HEK293 (cell line): ENCODE data around the gene MAN2B2.

ENCODE experiments used
- CTCF ChIA-PET: fragments of 350-600 bp; formaldehyde crosslinking; extraction: SDS; loops from one replicate; lab custom pipeline; 2021; ENCODE audit warnings: antibody characterized with exemption; lab: Yijun Ruan, JAX
- POLR2A ChIA-PET: fragments of 300-600 bp; formaldehyde crosslinking; extraction: SDS; loops from one replicate; lab custom pipeline; 2020; ENCODE audit warnings: antibody characterized with exemption, inconsistent platforms; lab: Yijun Ruan, JAX
- H3K27ac ChIP-seq: fragments of 200-500 bp; sonication (Bioruptor generic); 2 replicates; pipeline ENCODE4 v1.5.1; 2014; ENCODE audit warnings: low read depth, low read length, control low read depth, inconsistent platforms; ENCODE audit errors: extremely low read depth
- H3K36me3 ChIP-seq, 2 experiments: fragments of 200-500 bp in 1 of 2; sonication (Bioruptor generic) in 1 of 2; 1 replicate in 1 of 2; 2 replicates in 1 of 2; pipeline ENCODE4 v1.5.1; 2014 to 2017; ENCODE audit warnings: inconsistent platforms in 2 of 2, low read length in 2 of 2; ENCODE audit not compliant: control insufficient read depth in 2 of 2, insufficient read depth in 1 of 2
- H3K4me1 ChIP-seq: fragments of 200-500 bp; sonication (Bioruptor generic); 2 replicates; pipeline ENCODE4 v1.5.1; 2014; ENCODE audit warnings: mild to moderate bottlenecking, low read length, inconsistent platforms; ENCODE audit not compliant: control insufficient read depth, insufficient read depth
- H3K4me3 ChIP-seq: 2 replicates; pipeline ENCODE4 v1.5.1; 2011; ENCODE audit warnings: low read depth, mild to moderate bottlenecking, control low read depth, low read length, moderate library complexity
- H3K9me3 ChIP-seq: fragments of 200-500 bp; sonication (Bioruptor generic); 2 replicates; pipeline ENCODE4 v1.5.1; 2014; ENCODE audit warnings: low read depth, low read length, inconsistent platforms; ENCODE audit not compliant: control insufficient read depth, insufficient read depth
- EGR2 ChIP-seq: fragments of 450-650 bp; formaldehyde crosslinking; IDR thresholded peaks from 2 replicates; pipeline ENCODE4 v1.5.1; 2016; ENCODE audit warnings: low read depth, missing biosample characterization, missing genetic modification characterization
- GLI2 ChIP-seq: fragments of 450-650 bp; formaldehyde crosslinking; IDR thresholded peaks from 2 replicates; pipeline ENCODE4; 2017; ENCODE audit warnings: missing biosample characterization, missing genetic modification characterization, low read depth, borderline replicate concordance
- GLIS2 ChIP-seq: fragments of 450-650 bp; formaldehyde crosslinking; IDR thresholded peaks from 2 replicates; pipeline ENCODE4 v1.5.1; 2016; ENCODE audit warnings: missing biosample characterization, missing genetic modification characterization
- SP7 ChIP-seq: fragments of 450-650 bp; formaldehyde crosslinking; IDR thresholded peaks from 2 replicates; pipeline ENCODE4 v1.5.1; 2016; ENCODE audit warnings: missing biosample characterization, missing genetic modification characterization
- WT1 ChIP-seq: fragments of 450-650 bp; formaldehyde crosslinking; IDR thresholded peaks from 2 replicates; pipeline ENCODE4 v1.5.1; 2016; ENCODE audit warnings: missing biosample characterization, missing genetic modification characterization
- ZFHX2 ChIP-seq: fragments of 450-650 bp; formaldehyde crosslinking; conservative IDR thresholded peaks from 2 replicates; pipeline ENCODE4 v1.5.1; 2016; ENCODE audit warnings: missing biosample characterization, missing genetic modification characterization
- ZNF114 ChIP-seq: fragments of 450-650 bp; formaldehyde crosslinking; IDR thresholded peaks from 2 replicates; pipeline ENCODE4 v1.5.0; 2017; ENCODE audit warnings: missing biosample characterization, missing genetic modification characterization
- ZNF311 ChIP-seq: fragments of 450-650 bp; formaldehyde crosslinking; IDR thresholded peaks from 2 replicates; pipeline ENCODE4 v1.5.1; 2017; ENCODE audit warnings: missing biosample characterization, missing genetic modification characterization, borderline replicate concordance
- ZNF335 ChIP-seq: fragments of 450-650 bp; formaldehyde crosslinking; conservative IDR thresholded peaks from 2 replicates; pipeline ENCODE4 v1.5.1; 2016; ENCODE audit warnings: missing biosample characterization, missing genetic modification characterization
- ZNF423 ChIP-seq: fragments of 450-650 bp; formaldehyde crosslinking; IDR thresholded peaks from 2 replicates; pipeline ENCODE4 v1.5.1; 2016; ENCODE audit warnings: missing biosample characterization, missing genetic modification characterization
- ZNF510 ChIP-seq: fragments of 450-650 bp; formaldehyde crosslinking; IDR thresholded peaks from 2 replicates; pipeline ENCODE4 v1.5.1; 2018; ENCODE audit warnings: mild to moderate bottlenecking, missing genetic modification characterization, missing biosample characterization; ENCODE audit not compliant: insufficient replicate concordance
- ZNF544 ChIP-seq: fragments of 450-650 bp; formaldehyde crosslinking; IDR thresholded peaks from 2 replicates; pipeline ENCODE4 v1.5.0; 2017; ENCODE audit warnings: missing biosample characterization, missing genetic modification characterization
- ZNF677 ChIP-seq: fragments of 450-650 bp; IDR thresholded peaks from 2 replicates; pipeline ENCODE4 v1.5.0; 2018; ENCODE audit warnings: missing biosample characterization, mild to moderate bottlenecking, missing genetic modification characterization, moderate library complexity
- ZNF701 ChIP-seq: fragments of 450-650 bp; formaldehyde crosslinking; IDR thresholded peaks from 2 replicates; pipeline ENCODE4 v1.5.1; 2016; ENCODE audit warnings: missing biosample characterization, missing genetic modification characterization
- ZNF792 ChIP-seq: fragments of 450-650 bp; formaldehyde crosslinking; IDR thresholded peaks from 2 replicates; pipeline ENCODE4 v1.5.1; 2016; ENCODE audit warnings: missing biosample characterization, missing genetic modification characterization
- TF ChIP-seq, protein P1 (sequence below): fragments of 450-650 bp; formaldehyde crosslinking; IDR thresholded peaks from 2 replicates; pipeline ENCODE4 v1.5.1; 2016; ENCODE audit warnings: missing biosample characterization, missing genetic modification characterization
- TF ChIP-seq, protein P2 (sequence below): fragments of 450-650 bp; formaldehyde crosslinking; IDR thresholded peaks from 2 replicates; pipeline ENCODE4 v1.5.1; 2016; ENCODE audit warnings: missing biosample characterization, missing genetic modification characterization
- TF ChIP-seq, protein P3 (sequence below): fragments of 450-650 bp; formaldehyde crosslinking; IDR thresholded peaks from 2 replicates; pipeline ENCODE4 v1.5.1; 2017; ENCODE audit warnings: missing biosample characterization, missing genetic modification characterization

The MAN2B2 gene

DNA sequence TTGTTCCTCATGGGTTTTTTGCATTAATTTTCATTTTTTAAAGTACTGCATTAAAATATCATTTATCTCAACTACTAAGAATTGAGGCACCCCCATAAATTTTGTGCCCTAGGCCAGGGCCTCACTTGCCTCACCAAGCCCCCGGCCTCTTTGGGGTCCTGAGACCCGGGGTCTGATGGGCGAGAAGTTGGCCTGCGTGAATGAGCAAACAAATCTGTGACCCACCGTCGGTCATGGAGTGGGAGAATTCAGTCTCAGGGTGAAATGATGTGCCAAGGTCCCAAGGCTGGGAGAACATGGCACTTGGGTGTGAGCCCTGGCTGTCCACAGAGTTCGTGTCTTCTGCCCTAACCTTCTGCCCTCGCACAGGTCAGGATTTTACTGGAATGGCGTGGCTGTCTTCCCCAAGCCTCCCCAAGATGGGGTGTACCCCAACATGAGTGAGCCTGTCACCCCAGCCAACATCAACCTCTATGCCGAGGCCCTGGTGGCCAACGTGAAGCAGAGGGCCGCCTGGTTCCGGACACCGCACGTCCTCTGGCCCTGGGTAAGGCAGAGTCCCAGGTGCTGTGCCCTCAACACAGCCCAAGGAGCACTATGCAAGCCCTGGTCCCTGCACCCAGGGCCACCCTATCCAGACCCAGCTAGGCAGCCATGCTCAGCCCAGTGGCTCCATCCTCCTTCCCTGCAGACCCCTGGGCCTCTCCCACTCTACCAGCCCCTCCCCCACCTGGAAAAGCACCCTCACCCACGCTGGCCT, 18.0 kb downstream of the MAN2B2 start:
- H3K4me3 ChIP-seq, result no peak overlapping the region
- CTCF ChIA-PET, result no interaction called here
- no peaks in the 10 kb centered on the region for H3K4me1 ChIP-seq
- H3K9me3 ChIP-seq, result no peaks in the 10 kb centered on the region
- no peak overlapping the region for H3K27ac ChIP-seq
- TF ChIP-seq EGR2, result 0 out of 2 replicates have a peak, but pooled peaks have one; percentile 23
- 0 out of 2 replicates have a peak, but pooled peaks have one; percentile 18 for TF ChIP-seq ZFHX2 (tag by site-specific recombination)
- TF ChIP-seq ZNF311, result no peak
- no peak for TF ChIP-seq ZNF114 (tag by site-specific recombination)
- H3K36me3 ChIP-seq, result peaks cover 0 to 3% of the 10 kb centered on the region in 2 experiments; a peak in 1 of 3 replicates
- POLR2A ChIA-PET, result no interaction called here

DNA sequence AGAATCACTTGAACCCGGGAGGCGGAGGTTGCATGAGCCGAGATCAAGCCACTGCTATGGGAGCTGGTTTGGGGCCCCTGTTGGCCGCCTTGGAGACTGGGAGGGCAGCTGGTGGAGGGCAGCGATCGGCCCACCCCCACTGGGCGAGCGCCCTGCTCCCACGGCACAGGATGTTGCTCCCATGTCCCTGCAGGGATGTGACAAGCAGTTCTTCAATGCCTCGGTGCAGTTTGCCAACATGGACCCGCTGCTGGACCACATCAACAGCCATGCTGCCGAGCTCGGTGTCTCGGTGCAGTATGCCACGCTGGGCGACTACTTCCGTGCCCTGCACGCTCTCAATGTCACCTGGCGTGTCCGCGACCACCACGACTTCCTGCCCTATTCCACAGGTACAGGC, 19.4 kb downstream of the MAN2B2 start:
- TF ChIP-seq SP7 (tag by site-specific recombination) (no peak), GLI2 (tag by site-specific recombination) (no peak), ZNF510 (tag by site-specific recombination) (no peak), ZNF677 (no peak), ZNF544 (no peak), ZNF792 (no peak), ZNF701 (tag by site-specific recombination) (no peak), GLIS2 (no peak), ZNF335 (no peak), ZNF423 (no peak), WT1 (tag by site-specific recombination) (no peak)
- TF ChIP-seq, protein P1, sequence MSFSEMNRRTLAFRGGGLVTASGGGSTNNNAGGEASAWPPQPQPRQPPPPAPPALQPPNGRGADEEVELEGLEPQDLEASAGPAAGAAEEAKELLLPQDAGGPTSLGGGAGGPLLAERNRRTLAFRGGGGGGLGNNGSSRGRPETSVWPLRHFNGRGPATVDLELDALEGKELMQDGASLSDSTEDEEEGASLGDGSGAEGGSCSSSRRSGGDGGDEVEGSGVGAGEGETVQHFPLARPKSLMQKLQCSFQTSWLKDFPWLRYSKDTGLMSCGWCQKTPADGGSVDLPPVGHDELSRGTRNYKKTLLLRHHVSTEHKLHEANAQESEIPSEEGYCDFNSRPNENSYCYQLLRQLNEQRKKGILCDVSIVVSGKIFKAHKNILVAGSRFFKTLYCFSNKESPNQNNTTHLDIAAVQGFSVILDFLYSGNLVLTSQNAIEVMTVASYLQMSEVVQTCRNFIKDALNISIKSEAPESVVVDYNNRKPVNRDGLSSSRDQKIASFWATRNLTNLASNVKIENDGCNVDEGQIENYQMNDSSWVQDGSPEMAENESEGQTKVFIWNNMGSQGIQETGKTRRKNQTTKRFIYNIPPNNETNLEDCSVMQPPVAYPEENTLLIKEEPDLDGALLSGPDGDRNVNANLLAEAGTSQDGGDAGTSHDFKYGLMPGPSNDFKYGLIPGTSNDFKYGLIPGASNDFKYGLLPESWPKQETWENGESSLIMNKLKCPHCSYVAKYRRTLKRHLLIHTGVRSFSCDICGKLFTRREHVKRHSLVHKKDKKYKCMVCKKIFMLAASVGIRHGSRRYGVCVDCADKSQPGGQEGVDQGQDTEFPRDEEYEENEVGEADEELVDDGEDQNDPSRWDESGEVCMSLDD, result no peak
- TF ChIP-seq, protein P2, sequence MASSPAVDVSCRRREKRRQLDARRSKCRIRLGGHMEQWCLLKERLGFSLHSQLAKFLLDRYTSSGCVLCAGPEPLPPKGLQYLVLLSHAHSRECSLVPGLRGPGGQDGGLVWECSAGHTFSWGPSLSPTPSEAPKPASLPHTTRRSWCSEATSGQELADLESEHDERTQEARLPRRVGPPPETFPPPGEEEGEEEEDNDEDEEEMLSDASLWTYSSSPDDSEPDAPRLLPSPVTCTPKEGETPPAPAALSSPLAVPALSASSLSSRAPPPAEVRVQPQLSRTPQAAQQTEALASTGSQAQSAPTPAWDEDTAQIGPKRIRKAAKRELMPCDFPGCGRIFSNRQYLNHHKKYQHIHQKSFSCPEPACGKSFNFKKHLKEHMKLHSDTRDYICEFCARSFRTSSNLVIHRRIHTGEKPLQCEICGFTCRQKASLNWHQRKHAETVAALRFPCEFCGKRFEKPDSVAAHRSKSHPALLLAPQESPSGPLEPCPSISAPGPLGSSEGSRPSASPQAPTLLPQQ (tag by site-specific recombination), result no peak
- TF ChIP-seq, protein P3, sequence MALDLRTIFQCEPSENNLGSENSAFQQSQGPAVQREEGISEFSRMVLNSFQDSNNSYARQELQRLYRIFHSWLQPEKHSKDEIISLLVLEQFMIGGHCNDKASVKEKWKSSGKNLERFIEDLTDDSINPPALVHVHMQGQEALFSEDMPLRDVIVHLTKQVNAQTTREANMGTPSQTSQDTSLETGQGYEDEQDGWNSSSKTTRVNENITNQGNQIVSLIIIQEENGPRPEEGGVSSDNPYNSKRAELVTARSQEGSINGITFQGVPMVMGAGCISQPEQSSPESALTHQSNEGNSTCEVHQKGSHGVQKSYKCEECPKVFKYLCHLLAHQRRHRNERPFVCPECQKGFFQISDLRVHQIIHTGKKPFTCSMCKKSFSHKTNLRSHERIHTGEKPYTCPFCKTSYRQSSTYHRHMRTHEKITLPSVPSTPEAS (tag by site-specific recombination), result no peak
- Histone ChIP-seq H3K4me1 (no peaks in the 10 kb centered on the region), H3K36me3 (peaks cover 0 to 3% of the 10 kb centered on the region in 2 experiments; a peak in 1 of 3 replicates), H3K27ac (no peak overlapping the region), H3K9me3 (no peaks in the 10 kb centered on the region), H3K4me3 (no peak overlapping the region)
- CTCF ChIA-PET, result no interaction called here
- POLR2A ChIA-PET, result no interaction called here
